T-helper 2 cell treated with Interferon-gamma antibody and Interleukin-4, amounts not matched to agents 100 ng/mL and 5 ng/mL, for 36 hours (primary cell): ENCODE data around the gene PDE4B. TPM values are rescaled to one million over a fixed set of nuclear protein-coding genes. Genes with fewer than 3 reads are reported as not detected.
"Not testable (repeated sequence)": the region's sequence is repeated elsewhere in the genome, so short reads cannot be mapped to it uniquely, and the experiment has no call there.

Experiments
- intact Hi-C: fragments of 100-400 bp; cut with micrococcal nuclease; formaldehyde crosslinking; loops from one replicate; pipeline ENCODE4 v1.15.1; 2023
- total RNA-seq: library from RNA; stranded (reverse); gene quantifications from 2 replicates; pipeline ENCODE4 v1.2.3, GENCODE V29; 2022

The PDE4B gene
- total RNA-seq, 1 donor from 2014 or later, result 16.9 TPM

GRCh38 chr1:65949230-65949626, 156.5 kb downstream of the PDE4B start:
- intact Hi-C loops, result no loop called here

- intact Hi-C loops, result no loop called here
Measured at GRCh38 chr1:65949933-65950332, 157.2 kb downstream of the PDE4B start.

DNA sequence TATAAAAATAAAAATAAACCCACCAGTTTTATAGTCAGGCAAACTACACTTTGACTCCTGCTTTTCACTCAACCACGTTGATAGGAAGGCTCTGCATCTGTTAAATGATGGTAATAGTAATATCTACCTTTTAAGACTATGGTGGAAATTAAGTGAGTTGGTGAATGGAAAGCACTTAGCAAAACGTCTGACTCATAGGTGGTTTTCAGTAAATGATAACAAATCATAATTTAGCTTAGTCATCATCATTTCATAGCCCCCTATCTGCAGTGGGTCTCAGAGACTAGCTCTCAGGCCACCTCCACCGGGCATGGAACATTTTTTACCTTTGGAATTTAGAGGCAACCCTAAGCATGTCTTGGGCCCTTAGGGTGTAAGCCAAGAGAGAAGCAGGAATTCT, 160.0 kb downstream of the PDE4B start:
- intact Hi-C loops, result no loop called here

DNA sequence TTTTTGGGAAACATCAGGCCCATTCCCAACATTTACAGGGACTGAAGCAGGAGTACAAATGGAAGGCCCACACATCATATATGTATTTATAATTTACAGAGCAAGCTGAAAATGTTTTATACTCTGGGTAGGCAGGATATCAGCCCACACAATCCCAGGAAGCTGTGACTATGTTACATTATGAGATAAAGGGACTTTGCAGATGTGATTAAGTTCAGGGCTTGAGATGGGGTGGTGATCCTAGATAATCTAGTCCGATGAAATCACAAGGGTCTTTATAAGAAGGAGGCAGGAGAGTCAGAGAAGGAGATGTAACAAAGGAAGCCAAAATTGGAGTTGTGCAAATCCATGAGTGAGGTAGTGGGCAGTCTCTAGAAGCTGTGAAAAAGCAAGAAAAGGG, 160.5 kb downstream of the PDE4B start:
- intact Hi-C loops, result no loop called here

DNA sequence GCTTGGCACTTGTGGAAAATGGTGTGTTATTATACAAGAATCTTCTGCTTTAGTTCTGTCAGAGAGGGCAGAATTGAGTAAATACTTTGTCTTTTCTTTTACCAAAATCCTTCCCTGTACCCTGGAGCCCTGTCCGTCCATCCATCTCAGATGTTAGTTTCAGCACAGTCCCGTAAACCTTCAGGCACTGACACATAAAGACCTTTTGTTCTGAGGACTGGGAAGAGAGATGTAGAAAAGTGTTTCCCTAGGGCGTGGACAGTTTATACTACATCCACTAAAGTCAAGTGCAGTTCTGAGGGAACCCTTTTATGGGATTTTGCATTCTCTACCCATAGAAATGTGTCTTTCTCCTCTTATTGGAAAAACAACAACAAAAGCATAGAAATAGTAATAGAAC, 162.4 kb downstream of the PDE4B start:
- intact Hi-C loops, result loop anchor here (5.0 kb wide), 2 partner anchors 547 to 772 kb away; no protein-coding TSS in a partner anchor

- intact Hi-C loops, result loop anchor here (5.0 kb wide), 2 partner anchors 547 to 772 kb away; no protein-coding TSS in a partner anchor
Measured at GRCh38 chr1:65955503-65955902, 162.8 kb downstream of the PDE4B start.

- intact Hi-C loops, result loop anchor here (1.0 to 5.0 kb wide), 4 partner anchors 285 to 769 kb away; no protein-coding TSS in a partner anchor
Measured at GRCh38 chr1:65958561-65959350, 166.1 kb downstream of the PDE4B start.

GRCh38 chr1:65959896-65960567, 167.3 kb downstream of the PDE4B start:
- intact Hi-C loops, result loop anchor here (1.0 to 5.0 kb wide), 4 partner anchors 283 to 767 kb away; no protein-coding TSS in a partner anchor

GRCh38 chr1:65963156-65963888, 170.6 kb downstream of the PDE4B start:
- intact Hi-C loops, result no loop called here

- intact Hi-C loops, result no loop called here
Measured at GRCh38 chr1:65964123-65964522, 171.4 kb downstream of the PDE4B start.

DNA sequence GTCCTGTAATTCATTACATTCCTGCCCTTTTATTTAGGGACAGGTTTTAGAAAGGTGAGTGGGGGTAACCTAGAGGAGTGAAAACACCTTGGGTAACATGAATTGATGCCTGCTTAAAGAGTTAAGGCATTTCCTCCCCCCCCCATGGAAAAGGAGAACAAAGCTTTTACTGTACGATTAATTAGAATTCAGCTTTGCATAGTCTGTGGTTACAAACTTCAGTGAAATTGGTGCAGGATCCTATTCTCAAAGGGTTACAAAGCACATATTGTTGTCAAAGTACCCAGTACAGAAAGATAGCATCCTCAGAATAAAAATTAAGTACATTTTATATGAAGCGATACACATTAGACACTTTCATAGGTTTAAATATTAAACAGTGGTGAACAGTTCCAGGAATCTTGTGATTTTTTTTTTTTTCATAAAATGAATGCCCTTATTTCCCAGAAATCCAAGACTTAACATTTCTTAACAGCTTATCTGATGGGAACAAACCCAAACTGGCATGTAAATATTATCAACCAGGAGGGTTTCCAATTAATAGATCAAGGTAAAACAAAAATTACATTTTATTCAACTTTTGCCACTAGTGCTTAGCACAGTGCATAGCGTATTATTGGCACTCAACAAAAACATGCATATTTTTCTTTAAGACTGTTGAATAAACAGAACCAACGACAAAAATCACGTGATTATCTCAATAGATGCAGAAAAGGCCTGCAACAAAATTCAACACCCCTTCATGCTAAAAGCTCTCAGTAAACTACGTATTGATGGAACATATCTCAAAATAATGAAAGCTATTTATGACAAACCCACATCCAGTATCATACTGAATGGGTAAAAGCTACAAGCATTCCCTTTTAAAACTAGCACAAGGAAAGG, 172.7 kb downstream of the PDE4B start:
- intact Hi-C loops, result no loop called here

- intact Hi-C loops, result not testable (repeated sequence)
Measured at GRCh38 chr1:65967492-65967891, 174.8 kb downstream of the PDE4B start.

DNA sequence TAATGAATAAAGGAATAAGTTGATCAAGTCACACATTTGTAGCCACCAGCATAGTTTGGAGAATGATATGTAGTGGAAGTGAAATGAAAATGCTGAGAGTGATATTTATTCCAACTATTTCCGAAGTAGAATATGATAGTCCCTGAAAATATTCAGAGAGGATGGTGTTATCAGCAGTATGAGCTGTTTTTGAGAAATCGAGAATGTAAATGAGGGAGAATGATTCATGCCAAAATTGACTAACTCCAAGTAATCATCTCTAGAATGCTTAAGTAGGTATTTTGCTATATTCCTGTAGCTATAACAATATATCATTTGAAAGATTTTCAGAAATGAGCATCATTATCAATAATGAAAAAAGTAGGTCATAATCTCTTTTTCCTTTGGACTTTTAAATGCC, 178.9 kb downstream of the PDE4B start:
- intact Hi-C loops, result no loop called here

DNA sequence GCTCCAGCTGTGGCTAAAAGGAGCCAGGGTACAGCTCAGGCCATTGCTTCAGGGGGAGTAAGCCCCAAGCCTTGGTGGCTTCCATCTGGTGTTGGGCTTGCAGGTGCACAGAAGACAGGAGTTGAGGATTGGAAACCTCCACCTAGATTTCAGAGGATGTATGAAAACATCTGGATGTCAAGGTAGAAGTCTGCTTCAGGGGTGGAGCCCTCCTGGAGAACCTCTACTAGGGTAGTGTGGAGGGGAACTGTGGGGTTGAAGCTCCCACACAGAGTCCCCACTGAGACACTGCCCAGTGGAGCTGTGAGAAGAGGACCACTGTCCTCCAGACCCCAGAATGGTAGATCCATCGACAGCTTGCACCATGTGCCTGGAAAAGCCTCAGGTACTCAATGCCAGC, 183.0 kb downstream of the PDE4B start:
- intact Hi-C loops, result no loop called here

GRCh38 chr1:65979136-65980044, 186.7 kb downstream of the PDE4B start:
- intact Hi-C loops, result no loop called here

- intact Hi-C loops, result no loop called here
Measured at GRCh38 chr1:65980237-65980636, 187.5 kb downstream of the PDE4B start.

- intact Hi-C loops, result no loop called here
Measured at GRCh38 chr1:65983500-65983899, 190.8 kb downstream of the PDE4B start.

- intact Hi-C loops, result no loop called here
Measured at GRCh38 chr1:65985393-65986066, 192.8 kb downstream of the PDE4B start.

DNA sequence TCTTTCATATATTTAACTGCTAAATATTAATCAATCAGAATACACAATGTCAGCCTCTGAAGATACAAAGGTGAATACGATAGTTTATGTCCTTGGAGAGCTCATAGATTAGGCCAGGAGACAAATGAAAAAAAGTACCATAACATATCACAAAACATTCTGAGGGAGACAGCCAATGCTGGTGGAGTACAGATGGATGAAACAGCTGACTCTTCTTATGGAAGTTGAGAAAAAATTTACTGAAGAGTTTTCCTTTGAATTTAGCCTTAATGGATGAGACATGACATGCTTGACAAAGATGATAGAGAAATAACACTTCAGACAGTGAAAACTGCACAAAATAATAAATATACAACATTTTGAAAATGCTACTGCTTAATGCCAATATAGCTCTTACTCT, 193.5 kb downstream of the PDE4B start:
- intact Hi-C loops, result no loop called here
